Stomach (tissue), 9 donors: Measurements from ENCODE around the gene NCK2. TPM values are rescaled to one million over a fixed set of nuclear protein-coding genes. Genes with fewer than 3 reads are reported as not detected.
A peak's percentile ranks its signal among the peaks of the same experiment; 100 is the strongest.

Experiments
- DNase-seq, 2 donors: peaks; one replicate each; pipeline versions ENCODE4 v3.0.0 to v3.0.0-alpha.2; 2013 to 2019
- H3K27ac ChIP-seq, 5 donors: fragments of 200-600 bp in 4 of 5; sonication (generic) in 4 of 5; one replicate each; pipeline ENCODE4 v1.5.1; 2013 to 2019; ENCODE audit warnings: mild to moderate bottlenecking in 1 of 5, moderate library complexity in 1 of 5
- H3K27me3 ChIP-seq, 3 donors: fragments of 200-600 bp; sonication (generic); one replicate each; pipeline ENCODE4 v1.5.1; 2017 to 2019; ENCODE audit warnings: mixed run types in 1 of 3
- H3K36me3 ChIP-seq, 4 donors: fragments of 200-600 bp; sonication (generic); 1 replicate in 3 of 4; 2 replicates in 1 of 4; pipeline ENCODE4 v1.5.1; 2016 to 2019
- H3K4me1 ChIP-seq, 4 donors: fragments of 200-600 bp; sonication (generic); one replicate each; pipeline ENCODE4 v1.5.1; 2016 to 2019
- H3K4me3 ChIP-seq, 4 donors: fragments of 200-600 bp; sonication (generic) in 3 of 4; one replicate each; pipeline ENCODE4 v1.5.1; 2016 to 2019; ENCODE audit warnings: mild to moderate bottlenecking in 1 of 4
- H3K9me3 ChIP-seq, 4 donors: fragments of 200-600 bp; sonication (generic); one replicate each; pipeline ENCODE4 v1.5.1; 2016 to 2019
- EP300 ChIP-seq: sonication (generic); formaldehyde crosslinking; IDR thresholded peaks from one replicate; pipeline ENCODE4 v1.6.1; 2017; ENCODE audit warnings: antibody characterized with exemption
- POLR2A ChIP-seq, 4 donors: fragments of 450-650 bp; IDR thresholded peaks; one replicate each; pipeline ENCODE4 v1.6.1; 2016; ENCODE audit warnings: antibody characterized with exemption in 4 of 4, control low read depth in 2 of 4, mild to moderate bottlenecking in 1 of 4, moderate library complexity in 1 of 4
- POLR2AphosphoS5 ChIP-seq, 3 donors: sonication (generic); formaldehyde crosslinking; IDR thresholded peaks; one replicate each; pipeline ENCODE4 v1.6.1; 2016; ENCODE audit warnings: antibody characterized with exemption in 3 of 3
- WGBS, 5 donors: extraction: QIAGEN DNeasy Blood & Tissue Kit in 3 of 5; methylation state at CpG; one replicate each; pipeline versions ENCODE4 v1.1.5 to v1.1.7; 2013 to 2018; 5-methylcytosine and 5-hydroxymethylcytosine counted together
- intact Hi-C: fragments of 100-400 bp; cut with DNase I; formaldehyde crosslinking; loops from one replicate; pipeline ENCODE4 v1.15.1; 2023; ENCODE audit warnings: low total_unique reads
- polyA plus RNA-seq, 3 donors: library from polyadenylated mRNA; stranded (reverse); fragments of 200-250 nt; gene quantifications; one replicate each; pipeline ENCODE4 v1.2.3, GENCODE V29; 2013
- total RNA-seq, 5 donors: library from RNA; depleted of rRNA; stranded (reverse); fragments of >200 nt; gene quantifications; one replicate each; pipeline versions ENCODE4 v1.1.0 to v1.2.3, GENCODE V29; 2014 to 2016
- TF ChIP-seq, protein P1 (sequence below), 7 experiments: fragments of 450-650 bp in 4 of 7; fragments of 200-600 bp in 3 of 7; sonication (generic) in 3 of 7; IDR thresholded peaks; one replicate each; pipeline ENCODE4 v1.5.1; 2016 to 2019; ENCODE audit warnings: antibody characterized with exemption in 7 of 7, control low read depth in 2 of 7, mild to moderate bottlenecking in 1 of 7
- donor health status: healthy with polysubstance abuse.
- donor health status: Bipolar disorder and iron deficiency.
- donor health status: healthy.

Gene NCK2
- total and polyA plus RNA-seq, 8 donors: 23.1 to 88.9 (median 42.6) TPM

DNA sequence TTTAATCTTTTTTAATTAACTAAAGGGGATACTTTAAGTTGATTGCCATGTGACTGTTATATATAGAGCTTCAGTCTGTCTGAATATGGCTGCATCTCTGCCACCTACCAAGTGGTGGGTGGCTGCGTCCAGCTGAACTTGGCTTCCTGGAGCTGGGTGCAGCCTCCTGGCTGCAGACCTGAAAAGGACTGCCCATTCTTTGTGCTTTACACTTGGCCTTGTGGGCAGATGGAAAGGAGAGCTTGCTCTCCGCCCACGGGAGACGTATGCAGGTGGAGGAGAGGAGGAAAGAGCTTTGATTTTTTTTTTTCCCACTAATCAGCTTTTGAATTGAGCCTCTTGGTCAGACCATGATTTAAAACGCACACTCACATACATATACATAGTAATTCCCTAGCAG lies 34.7 kb downstream of the NCK2 start:
- Histone ChIP-seq H3K9me3 (no peaks in the 10 kb centered on the region), H3K4me1 (peaks cover 29 to 98% (median 68%) of the 10 kb centered on the region in 4 donors), H3K27ac (no peak overlapping the region), H3K27me3 (no peaks in the 10 kb centered on the region), H3K36me3 (peaks cover 0 to 6% (median 3%) of the 10 kb centered on the region in 4 donors), H3K4me3 (no peak overlapping the region)
- 30 to 42% (median 36%) methylated on average over 5 of the region's 5 CpGs for WGBS, 5 donors
- peak in 1 of 2 donors; percentile 45 for DNase-seq
- intact Hi-C loops: no loop called here
- no peak for TF ChIP-seq POLR2A (IDR thresholded peaks at IDR 0.05)
- TF ChIP-seq EP300: no peak
- TF ChIP-seq POLR2AphosphoS5 (IDR thresholded peaks at IDR 0.05): peak in 1 of 3 donors; percentile 18
- TF ChIP-seq, protein P1, sequence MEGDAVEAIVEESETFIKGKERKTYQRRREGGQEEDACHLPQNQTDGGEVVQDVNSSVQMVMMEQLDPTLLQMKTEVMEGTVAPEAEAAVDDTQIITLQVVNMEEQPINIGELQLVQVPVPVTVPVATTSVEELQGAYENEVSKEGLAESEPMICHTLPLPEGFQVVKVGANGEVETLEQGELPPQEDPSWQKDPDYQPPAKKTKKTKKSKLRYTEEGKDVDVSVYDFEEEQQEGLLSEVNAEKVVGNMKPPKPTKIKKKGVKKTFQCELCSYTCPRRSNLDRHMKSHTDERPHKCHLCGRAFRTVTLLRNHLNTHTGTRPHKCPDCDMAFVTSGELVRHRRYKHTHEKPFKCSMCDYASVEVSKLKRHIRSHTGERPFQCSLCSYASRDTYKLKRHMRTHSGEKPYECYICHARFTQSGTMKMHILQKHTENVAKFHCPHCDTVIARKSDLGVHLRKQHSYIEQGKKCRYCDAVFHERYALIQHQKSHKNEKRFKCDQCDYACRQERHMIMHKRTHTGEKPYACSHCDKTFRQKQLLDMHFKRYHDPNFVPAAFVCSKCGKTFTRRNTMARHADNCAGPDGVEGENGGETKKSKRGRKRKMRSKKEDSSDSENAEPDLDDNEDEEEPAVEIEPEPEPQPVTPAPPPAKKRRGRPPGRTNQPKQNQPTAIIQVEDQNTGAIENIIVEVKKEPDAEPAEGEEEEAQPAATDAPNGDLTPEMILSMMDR (IDR thresholded peaks at IDR 0.05): peak in 1 of 7 experiments; percentile 14

DNA sequence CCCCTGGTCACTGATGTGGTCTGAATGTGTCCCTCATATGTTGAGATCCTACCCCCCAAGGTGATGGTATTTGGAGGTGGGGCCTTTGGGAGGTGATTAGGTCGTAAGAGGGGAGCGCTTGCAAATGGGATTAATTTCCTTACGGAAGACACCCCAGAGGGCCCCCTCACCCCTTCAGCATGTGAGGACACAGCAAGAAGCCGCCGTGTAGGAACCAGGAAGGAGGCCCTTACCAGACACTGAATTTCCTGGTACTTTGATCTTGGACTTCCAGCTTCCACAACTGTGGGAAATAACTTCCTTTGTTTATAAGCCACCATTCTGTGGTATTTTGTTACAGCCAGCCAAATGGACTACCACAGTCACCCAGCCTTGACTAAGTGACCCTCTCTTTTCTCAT lies 35.9 kb downstream of the NCK2 start:
- intact Hi-C loops: no loop called here
- Histone ChIP-seq H3K4me3 (no peak overlapping the region), H3K36me3 (peaks cover 0 to 6% (median 3%) of the 10 kb centered on the region in 4 donors), H3K27ac (peak overlapping the region in 1 of 5 donors; percentile 15), H3K9me3 (no peaks in the 10 kb centered on the region), H3K27me3 (no peaks in the 10 kb centered on the region), H3K4me1 (peaks cover 28 to 97% (median 73%) of the 10 kb centered on the region in 4 donors)
- TF ChIP-seq, protein P1 (IDR thresholded peaks at IDR 0.05): no peak
- no peak for TF ChIP-seq POLR2AphosphoS5 (IDR thresholded peaks at IDR 0.05)
- no peak for TF ChIP-seq EP300
- no peak for TF ChIP-seq POLR2A (IDR thresholded peaks at IDR 0.05)
- no peak for DNase-seq
- 73 to 88% (median 81%) methylated on average over 5 of the region's 5 CpGs for whole genome bisulfite sequencing, 5 donors

- H3K36me3 ChIP-seq: peaks cover 0 to 6% (median 3%) of the 10 kb centered on the region in 4 donors
- DNase-seq: no peak
- H3K27ac ChIP-seq: no peak overlapping the region
- peaks cover 22 to 97% (median 73%) of the 10 kb centered on the region in 4 donors for H3K4me1 ChIP-seq
- H3K4me3 ChIP-seq: no peak overlapping the region
- no peaks in the 10 kb centered on the region for H3K27me3 ChIP-seq
- WGBS, 5 donors: 79 to 92% (median 90%) methylated on average over 10 of the region's 10 CpGs
- H3K9me3 ChIP-seq: no peaks in the 10 kb centered on the region
- intact Hi-C loops: no loop called here
- TF ChIP-seq, protein P1 (IDR thresholded peaks at IDR 0.05): no peak
- TF ChIP-seq POLR2AphosphoS5 (IDR thresholded peaks at IDR 0.05) (no peak), EP300 (no peak), POLR2A (IDR thresholded peaks at IDR 0.05) (no peak)
Observed at GRCh38 chr2:105781274-105781978, 36.7 kb downstream of the NCK2 start.

DNA sequence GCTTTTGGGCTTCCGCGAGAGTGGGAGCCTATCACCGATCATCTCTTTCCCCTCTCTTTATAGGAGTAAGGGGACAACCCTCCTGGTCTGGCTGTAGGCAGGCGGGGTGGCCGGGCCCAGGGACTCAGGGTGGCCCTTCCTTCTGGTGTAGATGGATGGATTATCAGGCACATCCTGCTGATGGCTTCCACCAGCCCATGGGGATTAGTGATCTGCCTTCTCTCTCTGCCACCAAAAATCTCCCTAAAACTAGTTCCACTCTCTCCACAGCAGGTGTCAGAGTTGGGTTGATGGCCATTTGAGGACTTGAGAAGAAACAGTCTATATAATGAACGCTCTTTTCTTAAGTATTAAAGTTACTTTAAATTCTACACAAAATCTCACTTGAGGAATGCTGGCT lies 37.4 kb downstream of the NCK2 start:
- 77 to 94% (median 90%) methylated on average over 6 of the region's 6 CpGs for WGBS, 5 donors
- peaks cover 16 to 97% (median 72%) of the 10 kb centered on the region in 4 donors for H3K4me1 ChIP-seq
- no peak overlapping the region for H3K4me3 ChIP-seq
- no peaks in the 10 kb centered on the region for H3K9me3 ChIP-seq
- H3K36me3 ChIP-seq: peaks cover 0 to 6% (median 3%) of the 10 kb centered on the region in 4 donors
- TF ChIP-seq, protein P1 (IDR thresholded peaks at IDR 0.05): no peak
- no peak for TF ChIP-seq POLR2A (IDR thresholded peaks at IDR 0.05)
- no peak for TF ChIP-seq EP300
- TF ChIP-seq POLR2AphosphoS5 (IDR thresholded peaks at IDR 0.05): no peak
- intact Hi-C loops: no loop called here
- DNase-seq: no peak
- no peak overlapping the region for H3K27ac ChIP-seq
- no peaks in the 10 kb centered on the region for H3K27me3 ChIP-seq
